Fibroblast of pulmonary artery (primary cell): Measurements from ENCODE around the gene CDH23.

ENCODE experiments used
- DNase-seq: peaks from one replicate; pipeline ENCODE4 v3.0.0-alpha.2; 2010; ENCODE audit warnings: low read depth
- H3K4me3 ChIP-seq: replicated peaks from 2 replicates; pipeline ENCODE4 v1.5.1; 2011; ENCODE audit warnings: low read depth, mild to moderate bottlenecking, control low read depth, low read length, moderate library complexity
- TF ChIP-seq, protein P1 (sequence below): IDR thresholded peaks from 2 replicates; pipeline ENCODE4 v1.5.1; 2011; ENCODE audit warnings: mild to moderate bottlenecking, control low read depth, low read length, inconsistent platforms; ENCODE audit errors: missing control alignments

CDH23 gene

DNA sequence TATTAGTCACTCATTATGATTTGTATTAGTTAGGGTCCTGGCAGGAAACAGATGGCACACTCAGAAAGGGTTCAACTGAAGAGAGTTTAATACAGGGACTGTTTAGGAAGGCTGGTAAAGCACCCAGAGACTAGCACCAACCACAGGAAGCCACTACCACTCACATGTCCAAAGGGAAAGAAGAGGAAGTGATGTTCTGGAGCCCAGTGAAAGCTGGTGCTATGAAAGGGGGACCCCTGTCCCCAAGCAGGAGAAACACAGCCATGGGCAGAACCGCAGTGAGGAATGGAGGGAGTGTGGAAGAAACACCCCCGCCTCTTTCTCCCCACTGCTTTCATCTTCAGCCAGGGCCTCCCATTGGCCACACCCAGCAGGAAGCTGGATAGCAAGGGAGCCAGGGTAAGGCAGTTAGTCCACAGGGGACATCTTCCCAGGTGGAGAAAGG lies 379.8 kb downstream of the CDH23 start:
- no peak overlapping the region for H3K4me3 ChIP-seq
- DNase-seq = no peak
- TF ChIP-seq, protein P1, sequence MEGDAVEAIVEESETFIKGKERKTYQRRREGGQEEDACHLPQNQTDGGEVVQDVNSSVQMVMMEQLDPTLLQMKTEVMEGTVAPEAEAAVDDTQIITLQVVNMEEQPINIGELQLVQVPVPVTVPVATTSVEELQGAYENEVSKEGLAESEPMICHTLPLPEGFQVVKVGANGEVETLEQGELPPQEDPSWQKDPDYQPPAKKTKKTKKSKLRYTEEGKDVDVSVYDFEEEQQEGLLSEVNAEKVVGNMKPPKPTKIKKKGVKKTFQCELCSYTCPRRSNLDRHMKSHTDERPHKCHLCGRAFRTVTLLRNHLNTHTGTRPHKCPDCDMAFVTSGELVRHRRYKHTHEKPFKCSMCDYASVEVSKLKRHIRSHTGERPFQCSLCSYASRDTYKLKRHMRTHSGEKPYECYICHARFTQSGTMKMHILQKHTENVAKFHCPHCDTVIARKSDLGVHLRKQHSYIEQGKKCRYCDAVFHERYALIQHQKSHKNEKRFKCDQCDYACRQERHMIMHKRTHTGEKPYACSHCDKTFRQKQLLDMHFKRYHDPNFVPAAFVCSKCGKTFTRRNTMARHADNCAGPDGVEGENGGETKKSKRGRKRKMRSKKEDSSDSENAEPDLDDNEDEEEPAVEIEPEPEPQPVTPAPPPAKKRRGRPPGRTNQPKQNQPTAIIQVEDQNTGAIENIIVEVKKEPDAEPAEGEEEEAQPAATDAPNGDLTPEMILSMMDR = no peak

DNA sequence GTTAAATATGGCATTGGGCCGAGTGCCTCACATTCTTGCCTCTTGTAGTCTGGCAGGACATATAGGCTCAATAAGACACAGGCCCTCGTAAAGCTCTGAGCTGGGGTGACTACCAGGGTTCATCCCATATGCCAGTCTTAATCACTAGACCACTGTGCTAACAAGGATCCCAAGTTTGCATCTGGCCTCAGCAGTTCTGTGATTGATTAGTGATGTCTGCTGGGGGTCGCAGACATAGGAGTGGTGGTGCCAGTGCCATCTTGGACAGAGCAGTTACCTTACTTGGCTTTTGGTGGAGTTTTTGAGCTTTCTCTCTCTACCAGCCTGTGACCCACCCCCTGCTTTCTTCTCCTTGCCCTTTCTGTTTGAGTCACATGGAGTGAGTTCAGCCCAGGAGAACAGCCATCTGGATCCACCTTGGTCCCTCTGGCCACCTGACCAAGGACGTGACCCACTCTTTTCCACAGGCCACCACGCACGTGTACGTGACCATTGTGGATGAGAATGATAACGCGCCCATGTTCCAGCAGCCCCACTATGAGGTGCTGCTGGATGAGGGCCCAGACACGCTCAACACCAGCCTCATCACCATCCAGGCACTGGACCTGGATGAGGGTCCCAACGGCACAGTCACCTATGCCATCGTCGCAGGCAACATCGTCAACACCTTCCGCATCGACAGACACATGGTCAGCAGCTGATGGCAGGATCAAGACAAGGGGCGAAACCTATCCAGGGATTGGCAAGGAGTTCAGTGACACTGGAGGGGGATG lies 380.7 kb downstream of the CDH23 start:
- TF ChIP-seq, protein P1 = no peak
- DNase-seq = no peak
- no peak overlapping the region for H3K4me3 ChIP-seq

DNA sequence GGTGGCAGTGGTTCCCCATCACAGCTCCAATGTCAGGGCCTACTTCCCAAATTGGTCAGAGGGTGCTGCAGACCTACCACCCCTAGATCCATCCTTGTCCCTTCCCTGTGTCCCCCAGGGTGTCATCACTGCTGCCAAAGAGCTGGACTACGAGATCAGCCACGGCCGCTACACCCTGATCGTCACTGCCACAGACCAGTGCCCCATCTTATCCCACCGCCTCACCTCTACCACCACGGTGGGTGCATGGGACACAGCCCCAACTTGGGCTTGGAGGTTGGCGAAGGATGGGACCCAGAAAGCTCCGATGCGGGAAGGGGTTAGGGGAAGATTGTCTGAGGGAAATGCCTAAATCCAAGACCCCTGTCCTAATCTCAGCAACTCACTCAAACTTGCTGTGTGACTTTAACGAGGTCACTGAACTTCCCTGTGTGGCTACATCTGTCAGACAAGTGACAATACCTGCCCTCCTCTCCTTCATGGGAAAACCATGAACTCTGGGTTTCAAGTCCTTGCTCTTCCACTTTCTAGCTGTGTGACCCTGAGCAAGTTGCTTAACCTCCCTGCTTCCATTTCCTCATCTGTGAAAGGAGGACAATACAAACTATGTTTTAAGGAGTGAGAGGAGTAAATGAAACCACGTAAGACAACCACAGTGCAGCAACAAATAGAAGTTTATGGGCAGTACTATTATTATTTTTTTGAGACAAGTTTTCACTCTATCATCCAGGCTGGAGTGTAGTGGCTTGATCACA lies 381.5 kb downstream of the CDH23 start:
- no peak overlapping the region for H3K4me3 ChIP-seq
- DNase-seq = no peak
- TF ChIP-seq, protein P1 = no peak

GRCh38 chr10:71779641-71780040 lies 382.9 kb downstream of the CDH23 start:
- TF ChIP-seq, protein P1 = no peak
- DNase-seq = no peak
- H3K4me3 ChIP-seq = no peak overlapping the region

GRCh38 chr10:71780156-71780555 lies 383.4 kb downstream of the CDH23 start:
- no peak for DNase-seq
- TF ChIP-seq, protein P1 = no peak
- no peak overlapping the region for H3K4me3 ChIP-seq

DNA sequence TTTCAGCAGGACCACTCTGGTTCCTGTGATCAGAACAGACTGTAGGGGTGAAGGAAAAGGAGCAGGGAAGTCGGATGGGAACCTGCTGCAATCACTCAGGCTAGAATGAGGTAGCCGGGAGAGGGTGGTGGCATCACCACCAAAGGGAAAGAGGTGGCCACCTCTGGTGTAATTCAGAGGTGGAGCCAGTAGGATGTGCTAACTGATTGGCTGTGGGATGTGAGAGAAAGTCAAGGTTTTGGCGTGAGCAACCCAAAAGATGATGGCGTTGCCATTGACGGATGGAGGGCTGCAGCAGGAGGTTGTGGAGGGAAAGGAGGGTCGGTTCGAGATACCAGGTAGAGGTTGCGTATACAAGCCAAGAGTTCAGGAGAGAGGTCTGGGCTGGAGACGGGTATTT lies 384.0 kb downstream of the CDH23 start:
- TF ChIP-seq, protein P1 = no peak
- no peak for DNase-seq

More for the DNA sequence above, 384.0 kb downstream of the CDH23 start:
- no peak overlapping the region for H3K4me3 ChIP-seq
